K562 (cell line): Measurements from ENCODE around the gene MCL1. TPM values are rescaled to one million over a fixed set of nuclear protein-coding genes. Genes with fewer than 3 reads are reported as not detected.

Source experiments
- BHLHE40 ChIP-seq: IDR thresholded peaks from 2 replicates; pipeline ENCODE4 v1.6.1; 2011; ENCODE audit warnings: low read length, improper control_type of control experiment
- ELF2 ChIP-seq: fragments of 250-450 bp; sonication (Bioruptor Pico); IDR thresholded peaks from 2 replicates; pipeline ENCODE4 v1.5.0; 2021; ENCODE audit warnings: mild to moderate bottlenecking
- HOXB6 ChIP-seq: fragments of 250-450 bp; sonication (Bioruptor Pico); IDR thresholded peaks from 2 replicates; pipeline ENCODE4 v1.5.1; 2022; ENCODE audit warnings: mild to moderate bottlenecking, borderline replicate concordance
- IRF2 ChIP-seq: sonication (generic); formaldehyde crosslinking; IDR thresholded peaks from 2 replicates; pipeline ENCODE4 v1.8.1; 2022; ENCODE audit warnings: mild to moderate bottlenecking, missing genetic modification reagents
- JUNB ChIP-seq: fragments of 450-650 bp; formaldehyde crosslinking; conservative IDR thresholded peaks from 2 replicates; pipeline ENCODE4 v1.4.0; 2020; ENCODE audit warnings: mild to moderate bottlenecking
- LARP7 ChIP-seq: fragments of 450-650 bp; IDR thresholded peaks from 2 replicates; pipeline ENCODE4 v1.6.1; 2016
- MYNN ChIP-seq, 2 experiments: sonication (generic); formaldehyde crosslinking in 1 of 2; IDR thresholded peaks; 2 replicates each; pipeline versions ENCODE4 v1.5.0 to v1.6.1; 2016 to 2020; ENCODE audit warnings: antibody characterized with exemption in 1 of 2, missing genetic modification reagents in 1 of 2
- NCOA6 ChIP-seq: fragments of 450-650 bp; IDR thresholded peaks from 2 replicates; pipeline ENCODE4 v1.6.1; 2017; ENCODE audit warnings: mild to moderate bottlenecking
- NFYB ChIP-seq: IDR thresholded peaks from 2 replicates; pipeline ENCODE4 v1.6.1; 2011; ENCODE audit warnings: mild to moderate bottlenecking, moderate library complexity; ENCODE audit not compliant: insufficient read length; ENCODE audit errors: extremely low read depth
- PCBP1 ChIP-seq: fragments of 200-400 bp; formaldehyde crosslinking; IDR thresholded peaks from 2 replicates; pipeline ENCODE4 v1.6.1; 2018; ENCODE audit warnings: mild to moderate bottlenecking, low read depth, low read length; ENCODE audit not compliant: poor library complexity, severe bottlenecking
- POLR2AphosphoS2 ChIP-seq: IDR thresholded peaks from 2 replicates; pipeline ENCODE4 v1.6.1; 2012; ENCODE audit warnings: low read length, improper control_type of control experiment
- POLR2H ChIP-seq: IDR thresholded peaks from 2 replicates; pipeline ENCODE4 v1.6.1; 2016; ENCODE audit warnings: missing genetic modification characterization, low read depth, mild to moderate bottlenecking, control low read depth, missing compliant biosample characterization, moderate library complexity
- RUNX1 ChIP-seq: sonication (generic); IDR thresholded peaks from 2 replicates; pipeline ENCODE4 v1.6.1; 2016; ENCODE audit warnings: antibody characterized with exemption, low read depth
- TRIM28 ChIP-seq: fragments of 450-650 bp; IDR thresholded peaks from 2 replicates; pipeline ENCODE4 v1.6.1; 2017
- XRCC5 ChIP-seq: fragments of 200-400 bp; formaldehyde crosslinking; IDR thresholded peaks from 2 replicates; pipeline ENCODE4 v1.6.1; 2017; ENCODE audit warnings: low read depth, mild to moderate bottlenecking, low read length
- ZFPM2 ChIP-seq: fragments of 250-450 bp; sonication (Bioruptor Pico); IDR thresholded peaks from 2 replicates; pipeline ENCODE4 v1.5.1; 2022; ENCODE audit warnings: mild to moderate bottlenecking
- ZSCAN32 ChIP-seq: fragments of 450-650 bp; formaldehyde crosslinking; IDR thresholded peaks from 2 replicates; pipeline ENCODE4 v1.4.0; 2020; ENCODE audit warnings: mild to moderate bottlenecking, moderate library complexity
- polyA plus RNA-seq, 8 experiments: library from polyadenylated mRNA; depleted of rRNA in 4 of 8; stranded (reverse) in 5 of 8; unstranded in 3 of 8; fragments of >200 nt; fragmentation: Nextera tagmentation in 2 of 8; fragmentation: Illumina TruSeq in 1 of 8; extraction: Ambion mirVana in 2 of 8; extraction: Trizol in 1 of 8; gene quantifications; 2 replicates each; pipeline versions ENCODE4 v1.2.1 to v1.2.3, GENCODE V29; 2011 to 2014; ENCODE audit warnings: inconsistent platforms in 1 of 8, missing spikeins in 1 of 8
- total RNA-seq, 7 experiments: library from RNA; depleted of rRNA in 6 of 7; stranded (reverse); fragments of >200 nt in 6 of 7; fragmentation: Illumina TruSeq in 2 of 7; extraction: Trizol in 2 of 7; gene quantifications; 2 replicates each; pipeline versions ENCODE4 v1.2.1 to v1.2.3, GENCODE V29; 2011 to 2021; ENCODE audit warnings: low replicate concordance in 1 of 7
- TF ChIP-seq, protein P1 (sequence below), 2 experiments: IDR thresholded peaks in 1 of 2; conservative IDR thresholded peaks in 1 of 2; 2 replicates each; pipeline ENCODE4 v1.6.1; 2016; ENCODE audit warnings: low read depth in 2 of 2, mild to moderate bottlenecking in 1 of 2, missing compliant biosample characterization in 1 of 2, missing genetic modification characterization in 1 of 2, moderate library complexity in 1 of 2
- TF ChIP-seq, protein P2 (sequence below): fragments of 250-450 bp; sonication (Bioruptor Pico); IDR thresholded peaks from 2 replicates; pipeline ENCODE4 v1.8.0; 2022; ENCODE audit warnings: moderate library complexity, mild to moderate bottlenecking, inconsistent platforms
- TF ChIP-seq, protein P3 (sequence below): sonication (generic); formaldehyde crosslinking; IDR thresholded peaks from 2 replicates; pipeline ENCODE4 v1.8.1; 2022; ENCODE audit warnings: missing genetic modification reagents
- TF ChIP-seq, protein P4 (sequence below): sonication (generic); formaldehyde crosslinking; IDR thresholded peaks from 2 replicates; pipeline ENCODE4 v1.8.1; 2023; ENCODE audit warnings: mild to moderate bottlenecking, missing genetic modification reagents, moderate library complexity

The MCL1 gene
- total and polyA plus RNA-seq, 9 of the 15 experiments (the other 6 are each of a cell fraction or from before 2014, with no cell fraction given): 27.1 to 224 (median 138) TPM

DNA sequence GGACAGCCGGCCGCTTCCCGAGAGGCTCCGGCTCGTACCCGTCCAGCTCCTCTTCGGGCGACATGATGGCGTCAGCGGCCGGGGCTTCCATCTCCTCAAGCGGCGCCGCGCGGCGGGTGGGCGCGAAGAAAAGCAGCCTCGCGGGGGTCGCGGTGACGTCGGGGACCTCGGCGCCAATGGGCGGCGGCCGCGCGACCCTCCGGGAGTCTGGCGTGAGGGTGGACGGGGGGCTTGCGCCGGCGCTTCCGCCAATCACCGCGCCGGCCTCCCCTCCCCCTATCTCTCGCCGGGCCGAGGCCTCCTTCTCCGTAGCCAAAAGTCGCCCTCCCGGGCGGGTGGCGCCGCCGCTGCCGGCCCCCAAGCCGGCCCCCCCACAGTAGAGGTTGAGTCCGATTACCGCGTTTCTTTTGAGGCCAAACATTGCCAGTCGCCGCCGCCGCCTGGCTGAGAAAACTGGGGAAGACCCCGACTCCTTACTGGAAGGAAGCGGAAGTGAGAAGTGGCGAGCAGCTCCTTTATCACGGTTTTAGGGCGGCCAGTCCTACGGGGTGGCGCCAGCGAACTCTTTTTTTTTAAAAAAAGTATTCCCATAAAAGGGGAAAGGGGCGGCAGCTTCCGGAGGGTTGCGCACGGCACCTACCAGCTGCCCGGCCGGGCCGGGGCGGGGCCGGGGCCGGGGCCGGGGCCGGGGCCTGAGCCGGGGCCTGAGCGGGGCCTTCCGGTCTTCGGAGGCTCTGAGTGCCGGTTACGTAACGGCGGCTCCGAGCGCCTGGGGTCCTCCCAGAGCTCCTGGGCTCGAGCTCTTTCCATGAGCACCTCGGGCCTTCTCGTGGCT is at the start of gene MCL1 (continued):
- TF ChIP-seq PCBP1: peak; percentile 96
- peak; percentile 98 for TF ChIP-seq POLR2H
- peak; percentile 85 for TF ChIP-seq XRCC5
- no peak; the same call in 1 of the 2 replicates for TF ChIP-seq ZSCAN32 (CRISPR knock-in tag)
- no peak for TF ChIP-seq NFYB
- no peak for TF ChIP-seq NCOA6
- TF ChIP-seq, protein P1, sequence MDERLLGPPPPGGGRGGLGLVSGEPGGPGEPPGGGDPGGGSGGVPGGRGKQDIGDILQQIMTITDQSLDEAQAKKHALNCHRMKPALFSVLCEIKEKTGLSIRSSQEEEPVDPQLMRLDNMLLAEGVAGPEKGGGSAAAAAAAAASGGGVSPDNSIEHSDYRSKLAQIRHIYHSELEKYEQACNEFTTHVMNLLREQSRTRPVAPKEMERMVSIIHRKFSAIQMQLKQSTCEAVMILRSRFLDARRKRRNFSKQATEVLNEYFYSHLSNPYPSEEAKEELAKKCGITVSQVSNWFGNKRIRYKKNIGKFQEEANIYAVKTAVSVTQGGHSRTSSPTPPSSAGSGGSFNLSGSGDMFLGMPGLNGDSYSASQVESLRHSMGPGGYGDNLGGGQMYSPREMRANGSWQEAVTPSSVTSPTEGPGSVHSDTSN (CRISPR knock-in tag; IDR thresholded peaks at IDR 0.05; ENCODE audit: low read depth): no peak
- TF ChIP-seq, protein P1 (tag; conservative IDR thresholded peaks at IDR 0.05; ENCODE audit: low read depth): no peak
- TF ChIP-seq IRF2: no peak
- no peak for TF ChIP-seq JUNB (CRISPR knock-in tag)
- TF ChIP-seq, protein P2, sequence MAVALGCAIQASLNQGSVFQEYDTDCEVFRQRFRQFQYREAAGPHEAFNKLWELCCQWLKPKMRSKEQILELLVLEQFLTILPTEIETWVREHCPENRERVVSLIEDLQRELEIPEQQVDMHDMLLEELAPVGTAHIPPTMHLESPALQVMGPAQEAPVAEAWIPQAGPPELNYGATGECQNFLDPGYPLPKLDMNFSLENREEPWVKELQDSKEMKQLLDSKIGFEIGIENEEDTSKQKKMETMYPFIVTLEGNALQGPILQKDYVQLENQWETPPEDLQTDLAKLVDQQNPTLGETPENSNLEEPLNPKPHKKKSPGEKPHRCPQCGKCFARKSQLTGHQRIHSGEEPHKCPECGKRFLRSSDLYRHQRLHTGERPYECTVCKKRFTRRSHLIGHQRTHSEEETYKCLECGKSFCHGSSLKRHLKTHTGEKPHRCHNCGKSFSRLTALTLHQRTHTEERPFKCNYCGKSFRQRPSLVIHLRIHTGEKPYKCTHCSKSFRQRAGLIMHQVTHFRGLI (CRISPR knock-in tag): no peak
- TF ChIP-seq MYNN (IDR thresholded peaks at IDR 0.05): no peak
- 0 out of 2 replicates have a peak, but pooled peaks have one; percentile 41 for TF ChIP-seq MYNN (CRISPR knock-in tag; IDR thresholded peaks at IDR 0.05)
- no peak for TF ChIP-seq LARP7
- TF ChIP-seq TRIM28: no peak
- TF ChIP-seq POLR2AphosphoS2: peak; percentile 92; the same call in 1 of the 2 replicates
- peak; percentile 83; the same call in 1 of the 2 replicates for TF ChIP-seq ZFPM2
- TF ChIP-seq, protein P3, sequence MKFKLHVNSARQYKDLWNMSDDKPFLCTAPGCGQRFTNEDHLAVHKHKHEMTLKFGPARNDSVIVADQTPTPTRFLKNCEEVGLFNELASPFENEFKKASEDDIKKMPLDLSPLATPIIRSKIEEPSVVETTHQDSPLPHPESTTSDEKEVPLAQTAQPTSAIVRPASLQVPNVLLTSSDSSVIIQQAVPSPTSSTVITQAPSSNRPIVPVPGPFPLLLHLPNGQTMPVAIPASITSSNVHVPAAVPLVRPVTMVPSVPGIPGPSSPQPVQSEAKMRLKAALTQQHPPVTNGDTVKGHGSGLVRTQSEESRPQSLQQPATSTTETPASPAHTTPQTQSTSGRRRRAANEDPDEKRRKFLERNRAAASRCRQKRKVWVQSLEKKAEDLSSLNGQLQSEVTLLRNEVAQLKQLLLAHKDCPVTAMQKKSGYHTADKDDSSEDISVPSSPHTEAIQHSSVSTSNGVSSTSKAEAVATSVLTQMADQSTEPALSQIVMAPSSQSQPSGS (CRISPR knock-in tag): no peak
- TF ChIP-seq BHLHE40: no peak
- peak; percentile 77 for TF ChIP-seq ELF2 (CRISPR knock-in tag)
- no peak for TF ChIP-seq HOXB6
- no peak for TF ChIP-seq RUNX1
- TF ChIP-seq, protein P4, sequence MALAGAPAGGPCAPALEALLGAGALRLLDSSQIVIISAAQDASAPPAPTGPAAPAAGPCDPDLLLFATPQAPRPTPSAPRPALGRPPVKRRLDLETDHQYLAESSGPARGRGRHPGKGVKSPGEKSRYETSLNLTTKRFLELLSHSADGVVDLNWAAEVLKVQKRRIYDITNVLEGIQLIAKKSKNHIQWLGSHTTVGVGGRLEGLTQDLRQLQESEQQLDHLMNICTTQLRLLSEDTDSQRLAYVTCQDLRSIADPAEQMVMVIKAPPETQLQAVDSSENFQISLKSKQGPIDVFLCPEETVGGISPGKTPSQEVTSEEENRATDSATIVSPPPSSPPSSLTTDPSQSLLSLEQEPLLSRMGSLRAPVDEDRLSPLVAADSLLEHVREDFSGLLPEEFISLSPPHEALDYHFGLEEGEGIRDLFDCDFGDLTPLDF (CRISPR knock-in tag): no peak
